Esophagus squamous epithelium (tissue), 5 donors: Measurements from ENCODE around the gene FAM53B. TPM values are rescaled to one million over a fixed set of nuclear protein-coding genes. Genes with fewer than 3 reads are reported as not detected.

ENCODE experiments used
- DNase-seq: peaks from one replicate; lab custom pipeline; 2025; lab: John Stamatoyannopoulos, UW
- H3K27ac ChIP-seq, 4 donors: fragments of 200-600 bp; sonication (generic); one replicate each; pipeline ENCODE4 v1.5.1; 2016 to 2019; ENCODE audit warnings: mild to moderate bottlenecking in 1 of 4
- H3K27me3 ChIP-seq, 4 donors: fragments of 200-600 bp; sonication (generic); 1 replicate in 3 of 4; 2 replicates in 1 of 4; pipeline versions ENCODE4 v1.5.1 to v1.6.0; 2017 to 2021; ENCODE audit warnings: antibody characterized with exemption in 1 of 4
- H3K36me3 ChIP-seq, 3 donors: fragments of 200-600 bp; sonication (generic); one replicate each; pipeline ENCODE4 v1.5.1; 2016 to 2019
- H3K4me1 ChIP-seq, 3 donors: fragments of 200-600 bp; sonication (generic); one replicate each; pipeline ENCODE4 v1.5.1; 2017 to 2019
- H3K4me3 ChIP-seq, 4 donors: fragments of 200-600 bp; sonication (generic); 1 replicate in 3 of 4; 2 replicates in 1 of 4; pipeline ENCODE4 v1.5.1; 2016 to 2019; ENCODE audit warnings: mild to moderate bottlenecking in 2 of 4, moderate library complexity in 1 of 4
- H3K9me3 ChIP-seq, 3 donors: fragments of 200-600 bp; sonication (generic); one replicate each; pipeline ENCODE4 v1.5.1; 2016 to 2019
- POLR2A ChIP-seq, 4 donors: fragments of 450-650 bp; IDR thresholded peaks; one replicate each; pipeline ENCODE4 v1.6.1; 2017; ENCODE audit warnings: antibody characterized with exemption in 4 of 4, mild to moderate bottlenecking in 4 of 4, moderate library complexity in 3 of 4
- WGBS, 2 donors: methylation state at CpG; one replicate each; pipeline ENCODE4 v1.1.5; 2018; 5-methylcytosine and 5-hydroxymethylcytosine counted together
- intact Hi-C: fragments of 100-400 bp; cut with DNase I; formaldehyde crosslinking; loops from one replicate; pipeline ENCODE4 v1.15.0; 2022
- total RNA-seq, 4 donors: library from RNA; depleted of rRNA; stranded (reverse); fragments of >200 nt; gene quantifications; one replicate each; pipeline ENCODE4 v1.1.0, GENCODE V29; 2016
- TF ChIP-seq, protein P1 (sequence below), 6 experiments: fragments of 450-650 bp in 4 of 6; fragments of 200-600 bp in 2 of 6; sonication (generic) in 2 of 6; IDR thresholded peaks; one replicate each; pipeline ENCODE4 v1.5.1; 2016 to 2019; ENCODE audit warnings: antibody characterized with exemption in 6 of 6, mild to moderate bottlenecking in 4 of 6, moderate library complexity in 4 of 6
- donor health status: DM: yes; HTN: yes; CAD: no.

FAM53B gene
- total RNA-seq, 4 donors from 2014 or later = 27.4 to 54.2 (median 31.5) TPM

DNA sequence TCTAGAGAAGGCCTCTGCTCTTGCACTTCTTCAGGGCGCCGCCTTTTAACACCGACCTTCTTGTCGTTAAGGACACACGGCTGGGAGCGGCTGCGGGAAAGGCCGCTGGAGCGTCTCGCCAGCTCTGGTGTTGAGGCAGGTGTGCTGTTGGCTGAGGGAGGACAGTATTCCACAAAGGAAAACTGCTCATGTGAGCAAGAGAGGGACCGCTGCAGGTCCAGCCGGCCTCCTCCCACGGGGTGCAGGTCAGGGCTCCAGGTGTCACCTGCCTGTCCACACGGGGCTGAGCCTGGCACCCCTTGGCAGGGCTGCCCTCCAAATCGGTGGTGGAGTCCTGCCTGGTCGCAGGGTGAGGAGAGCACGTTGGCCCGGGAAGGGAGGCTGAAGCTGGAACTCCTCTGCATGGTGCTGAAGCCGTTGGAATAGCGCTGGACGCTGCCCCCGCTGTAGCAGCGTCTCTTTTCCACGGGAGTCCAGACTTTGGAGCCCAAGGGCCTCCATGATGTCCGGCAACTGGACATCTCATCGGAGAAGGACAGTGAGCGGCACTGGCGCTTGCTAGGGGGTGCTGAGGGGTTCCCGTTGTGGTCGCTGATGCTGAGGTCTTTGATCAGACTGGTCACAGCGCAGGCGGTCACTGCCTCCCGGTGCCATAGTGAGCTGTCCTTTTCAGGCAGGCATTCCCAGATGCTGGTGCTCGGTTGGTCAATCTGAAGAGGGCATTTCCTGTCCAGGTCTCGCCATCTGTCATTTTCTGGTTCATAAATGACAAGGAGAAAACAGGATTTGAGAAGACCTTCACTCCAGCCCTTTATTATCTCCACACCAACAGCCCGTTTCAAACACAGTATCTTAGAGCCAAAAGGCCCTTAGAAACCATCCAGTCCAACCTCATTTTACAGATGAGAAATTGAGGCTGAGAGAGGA is 62.3 kb downstream of the FAM53B start:
- H3K9me3 ChIP-seq = no peaks in the 10 kb centered on the region
- WGBS, 2 donors = 93 to 95% methylated on average over 7 to 27 of the region's 36 CpGs
- H3K4me3 ChIP-seq = no peak overlapping the region
- H3K27ac ChIP-seq = peak overlapping the region in 2 of 4 donors; percentile 6 to 19
- no peak for TF ChIP-seq POLR2A (IDR thresholded peaks at IDR 0.05)
- TF ChIP-seq, protein P1, sequence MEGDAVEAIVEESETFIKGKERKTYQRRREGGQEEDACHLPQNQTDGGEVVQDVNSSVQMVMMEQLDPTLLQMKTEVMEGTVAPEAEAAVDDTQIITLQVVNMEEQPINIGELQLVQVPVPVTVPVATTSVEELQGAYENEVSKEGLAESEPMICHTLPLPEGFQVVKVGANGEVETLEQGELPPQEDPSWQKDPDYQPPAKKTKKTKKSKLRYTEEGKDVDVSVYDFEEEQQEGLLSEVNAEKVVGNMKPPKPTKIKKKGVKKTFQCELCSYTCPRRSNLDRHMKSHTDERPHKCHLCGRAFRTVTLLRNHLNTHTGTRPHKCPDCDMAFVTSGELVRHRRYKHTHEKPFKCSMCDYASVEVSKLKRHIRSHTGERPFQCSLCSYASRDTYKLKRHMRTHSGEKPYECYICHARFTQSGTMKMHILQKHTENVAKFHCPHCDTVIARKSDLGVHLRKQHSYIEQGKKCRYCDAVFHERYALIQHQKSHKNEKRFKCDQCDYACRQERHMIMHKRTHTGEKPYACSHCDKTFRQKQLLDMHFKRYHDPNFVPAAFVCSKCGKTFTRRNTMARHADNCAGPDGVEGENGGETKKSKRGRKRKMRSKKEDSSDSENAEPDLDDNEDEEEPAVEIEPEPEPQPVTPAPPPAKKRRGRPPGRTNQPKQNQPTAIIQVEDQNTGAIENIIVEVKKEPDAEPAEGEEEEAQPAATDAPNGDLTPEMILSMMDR (IDR thresholded peaks at IDR 0.05) = no peak
- DNase-seq = no peak
- peaks cover 11 to 57% (median 17%) of the 10 kb centered on the region in 3 donors for H3K36me3 ChIP-seq
- H3K27me3 ChIP-seq = no peaks in the 10 kb centered on the region
- peaks cover 37 to 87% (median 51%) of the 10 kb centered on the region in 3 donors for H3K4me1 ChIP-seq
- intact Hi-C loops = no loop called here

- Histone ChIP-seq H3K27me3 (no peaks in the 10 kb centered on the region), H3K36me3 (peaks cover 11 to 59% (median 17%) of the 10 kb centered on the region in 3 donors), H3K4me3 (no peak overlapping the region), H3K27ac (peak overlapping the region in 3 of 4 donors; percentile 6 to 55 (median 19)), H3K4me1 (peaks cover 45 to 87% (median 52%) of the 10 kb centered on the region in 3 donors), H3K9me3 (no peaks in the 10 kb centered on the region)
- intact Hi-C loops = no loop called here
- no peak for DNase-seq
- WGBS, 2 donors = 92 to 95% methylated on average over 2 to 5 of the region's 5 CpGs
- TF ChIP-seq, protein P1 (IDR thresholded peaks at IDR 0.05) = no peak
- no peak for TF ChIP-seq POLR2A (IDR thresholded peaks at IDR 0.05)
Observed at GRCh38 chr10:124681091-124681490, 63.1 kb downstream of the FAM53B start.

- intact Hi-C loops = no loop called here
- Histone ChIP-seq H3K27me3 (no peaks in the 10 kb centered on the region), H3K4me3 (no peak overlapping the region), H3K9me3 (no peaks in the 10 kb centered on the region), H3K4me1 (peaks cover 45 to 87% (median 53%) of the 10 kb centered on the region in 3 donors), H3K27ac (peak overlapping the region in 3 of 4 donors; percentile 6 to 55 (median 19)), H3K36me3 (peaks cover 11 to 64% (median 17%) of the 10 kb centered on the region in 3 donors)
- 64 to 81% methylated on average over 7 of the region's 7 CpGs for WGBS, 2 donors
- TF ChIP-seq, protein P1 (IDR thresholded peaks at IDR 0.05) = no peak
- TF ChIP-seq POLR2A (IDR thresholded peaks at IDR 0.05) = no peak
- DNase-seq = peak; percentile 16
Observed at GRCh38 chr10:124680675-124681074, 63.5 kb downstream of the FAM53B start.

- H3K4me1 ChIP-seq = peaks cover 56 to 87% (median 56%) of the 10 kb centered on the region in 3 donors
- H3K4me3 ChIP-seq = no peak overlapping the region
- no peak for DNase-seq
- H3K36me3 ChIP-seq = peaks cover 11 to 76% (median 17%) of the 10 kb centered on the region in 3 donors
- no peak for TF ChIP-seq POLR2A (IDR thresholded peaks at IDR 0.05)
- TF ChIP-seq, protein P1 (IDR thresholded peaks at IDR 0.05) = no peak
- peak overlapping the region in 1 of 4 donors; percentile 61 for H3K27ac ChIP-seq
- no peaks in the 10 kb centered on the region for H3K27me3 ChIP-seq
- WGBS, 2 donors = 64 to 86% methylated on average over 4 of the region's 8 CpGs
- intact Hi-C loops = no loop called here
- H3K9me3 ChIP-seq = no peaks in the 10 kb centered on the region
Observed at GRCh38 chr10:124679401-124679800, 64.8 kb downstream of the FAM53B start.
